Spleen (tissue), 11 donors: ENCODE data around the gene RPGRIP1. TPM values are rescaled to one million over a fixed set of nuclear protein-coding genes. Genes with fewer than 3 reads are reported as not detected.
A peak's percentile ranks its signal among the peaks of the same experiment; 100 is the strongest.

Experiments
- DNase-seq: peaks from one replicate; pipeline ENCODE4 v3.0.0-alpha.2; 2020
- H3K27ac ChIP-seq, 8 donors: fragments of 200-600 bp; sonication (generic) in 7 of 8; 1 replicate in 4 of 8; 2 replicates in 4 of 8; pipeline versions ENCODE4 v1.5.0 to v1.8.0; 2016 to 2021; ENCODE audit warnings: inconsistent platforms in 4 of 8, mild to moderate bottlenecking in 4 of 8, moderate library complexity in 1 of 8
- H3K27me3 ChIP-seq, 7 donors: fragments of 200-600 bp; sonication (generic) in 6 of 7; replicated peaks in 1 of 7; 1 replicate in 4 of 7; 2 replicates in 3 of 7; pipeline versions ENCODE4 v1.5.0 to v1.8.0; 2016 to 2021; ENCODE audit warnings: inconsistent platforms in 3 of 7, mild to moderate bottlenecking in 1 of 7
- H3K36me3 ChIP-seq, 6 donors: fragments of 200-600 bp; sonication (generic) in 5 of 6; 1 replicate in 4 of 6; 2 replicates in 2 of 6; pipeline versions ENCODE4 v1.5.0 to v1.8.0; 2016 to 2021; ENCODE audit warnings: inconsistent platforms in 2 of 6
- H3K4me1 ChIP-seq, 6 donors: fragments of 200-600 bp; sonication (generic) in 5 of 6; 1 replicate in 3 of 6; 2 replicates in 3 of 6; pipeline versions ENCODE4 v1.5.0 to v1.8.0; 2016 to 2021; ENCODE audit warnings: inconsistent platforms in 3 of 6
- H3K4me3 ChIP-seq, 8 donors: fragments of 200-600 bp; sonication (generic) in 7 of 8; 1 replicate in 4 of 8; 2 replicates in 4 of 8; pipeline versions ENCODE4 v1.5.0 to v1.8.0; 2016 to 2021; ENCODE audit warnings: inconsistent platforms in 4 of 8, mild to moderate bottlenecking in 4 of 8, moderate library complexity in 2 of 8
- H3K9me3 ChIP-seq, 8 donors: fragments of 200-600 bp; sonication (generic) in 7 of 8; 1 replicate in 4 of 8; 2 replicates in 4 of 8; pipeline versions ENCODE4 v1.5.0 to v1.8.0; 2016 to 2021; ENCODE audit warnings: inconsistent platforms in 4 of 8
- POLR2A ChIP-seq, 3 donors: fragments of 450-650 bp; IDR thresholded peaks; one replicate each; pipeline ENCODE4 v1.5.1; 2017; ENCODE audit warnings: antibody characterized with exemption in 3 of 3, mild to moderate bottlenecking in 1 of 3
- POLR2AphosphoS5 ChIP-seq, 3 donors: sonication (generic); formaldehyde crosslinking; IDR thresholded peaks; one replicate each; pipeline ENCODE4 v1.5.1; 2017; ENCODE audit warnings: antibody characterized with exemption in 3 of 3
- WGBS, 5 donors: extraction: QIAGEN DNeasy Blood & Tissue Kit in 3 of 5; methylation state at CpG; one replicate each; pipeline versions ENCODE4 v1.1.5 to v1.1.7; 2013 to 2018; 5-methylcytosine and 5-hydroxymethylcytosine counted together
- intact Hi-C: fragments of 100-400 bp; cut with DNase I; formaldehyde crosslinking; loops from one replicate; pipeline ENCODE4 v1.15.0; 2023; ENCODE audit warnings: low total_unique reads
- polyA plus RNA-seq, 3 donors: library from polyadenylated mRNA; stranded (reverse); fragments of 200-250 nt; gene quantifications; one replicate each; pipeline ENCODE4 v1.2.1, GENCODE V29; 2013
- total RNA-seq, 7 donors: library from RNA; depleted of rRNA in 3 of 7; stranded (reverse); fragments of >200 nt in 3 of 7; fragmentation: NEBNext Ultra II Directional in 4 of 7; extraction: Animal tissue kit (Norgen Biotek cat#: 25700) in 4 of 7; gene quantifications; one replicate each; pipeline versions ENCODE4 v1.1.0 to v1.2.1, GENCODE V29; 2016 to 2021
- TF ChIP-seq, protein P1 (sequence below), 11 experiments: fragments of 200-600 bp in 7 of 11; fragments of 450-650 bp in 4 of 11; sonication (generic) in 4 of 11; IDR thresholded peaks in 8 of 11; conservative IDR thresholded peaks in 3 of 11; 1 replicate in 7 of 11; 2 replicates in 4 of 11; pipeline versions ENCODE4 v1.4.0 to v1.8.0; 2016 to 2021; ENCODE audit warnings: antibody characterized with exemption in 11 of 11, inconsistent platforms in 4 of 11, mild to moderate bottlenecking in 1 of 11
- donor health status: healthy with polysubstance abuse.
- donor health status: DM: no; HTN: no; CAD: no; lungs with moderate emphysema.
- donor health status: DM: no; HTN: no; CAD: no.
- donor health status: Bipolar disorder and iron deficiency.
- donor health status: healthy.
- donor health status: DM: no; HTN: no; CAD: no.
- donor health status: DM: yes; HTN: yes; CAD: no.

RPGRIP1 gene
- total and polyA plus RNA-seq, 10 donors: 0.33 to 4.0 (median 0.84) TPM

DNA sequence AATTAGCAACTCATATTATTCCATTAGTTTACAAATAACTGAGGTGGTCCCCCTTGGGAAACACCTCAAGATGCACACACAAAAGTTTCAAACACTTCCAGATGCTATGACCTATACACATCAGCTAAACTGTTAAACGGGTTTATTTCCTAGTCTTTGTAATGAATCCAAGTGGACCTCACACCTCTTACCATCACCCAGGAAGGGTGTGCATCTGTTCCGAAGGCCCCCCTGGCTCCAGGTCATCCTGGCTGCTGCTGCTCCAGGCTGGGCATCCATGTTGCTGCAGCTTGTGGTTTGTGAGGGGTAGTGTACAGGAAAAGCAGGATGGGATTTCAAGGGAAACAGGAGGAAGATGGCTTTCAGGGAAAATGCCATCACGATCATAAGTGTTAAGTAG lies 17.5 kb upstream of the RPGRIP1 start:
- Histone ChIP-seq H3K27ac (peak overlapping the region in 5 of 8 donors; percentile 0 to 96 (median 95)), H3K9me3 (no peaks in the 10 kb centered on the region), H3K4me3 (peak overlapping the region in 2 of 8 donors; percentile 10 to 88), H3K27me3 (no peaks in the 10 kb centered on the region), H3K36me3 (peaks cover 0 to 100% (median 57%) of the 10 kb centered on the region in 6 donors), H3K4me1 (peaks cover 76 to 100% (median 96%) of the 10 kb centered on the region in 6 donors)
- no peak for DNase-seq
- TF ChIP-seq POLR2A (IDR thresholded peaks at IDR 0.05) (no peak), POLR2AphosphoS5 (IDR thresholded peaks at IDR 0.05) (peak in 1 of 3 donors; percentile 37)
- intact Hi-C loops: loop anchor here (10.0 kb wide), 1 partner anchor 122 kb away; the partner anchor contains the start of gene SUPT16H
- WGBS, 5 donors: 47 to 68% (median 54%) methylated on average over 3 of the region's 3 CpGs

DNA sequence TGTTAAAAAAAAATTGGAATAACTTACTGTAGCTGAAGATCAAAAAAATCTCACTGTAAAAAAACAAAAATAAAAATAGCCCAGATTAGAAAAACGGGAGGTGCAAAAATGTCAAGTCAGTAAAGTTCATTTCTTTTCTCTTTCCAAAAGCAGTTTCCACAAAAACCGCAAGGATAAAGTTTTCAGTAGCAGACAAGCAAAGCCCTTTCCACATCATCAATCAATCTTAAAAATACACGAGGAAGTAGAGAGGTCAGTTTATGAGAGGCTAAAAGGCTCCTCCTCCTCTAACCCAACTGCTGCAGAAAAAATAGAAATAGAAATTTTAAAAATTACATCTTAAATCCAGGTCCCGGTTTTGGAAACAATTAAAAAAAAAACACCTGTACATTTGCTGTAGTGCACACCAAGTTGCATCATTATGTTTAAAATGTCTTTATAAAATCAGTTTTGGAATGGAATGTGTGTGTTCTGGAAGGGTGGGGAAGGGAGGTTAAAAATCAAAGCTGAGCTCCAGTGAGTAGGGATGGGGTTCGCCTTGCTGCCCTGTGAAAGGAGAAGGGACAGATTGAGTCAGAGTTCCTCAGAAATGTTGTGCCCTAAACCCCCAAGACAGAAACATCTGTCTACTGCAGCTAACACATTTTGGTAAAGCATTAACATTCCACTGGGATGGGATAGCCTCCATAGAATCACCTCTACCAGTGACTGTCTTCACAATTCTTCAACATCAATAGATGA lies 16.4 kb upstream of the RPGRIP1 start:
- intact Hi-C loops: loop anchor here (10.0 kb wide), 1 partner anchor 121 kb away; the partner anchor contains the start of gene SUPT16H
- Histone ChIP-seq H3K27me3 (no peaks in the 10 kb centered on the region), H3K36me3 (peaks cover 0 to 98% (median 54%) of the 10 kb centered on the region in 6 donors), H3K4me1 (peaks cover 73 to 100% (median 95%) of the 10 kb centered on the region in 6 donors), H3K9me3 (no peaks in the 10 kb centered on the region), H3K4me3 (peak overlapping the region in 2 of 8 donors; percentile 10 to 88), H3K27ac (peak overlapping the region in 6 of 8 donors; percentile 4 to 98 (median 96))
- DNase-seq: no peak
- WGBS, 5 donors: 7 to 16% (median 9%) methylated on average over 5 of the region's 5 CpGs
- TF ChIP-seq POLR2AphosphoS5 (IDR thresholded peaks at IDR 0.05) (no peak), POLR2A (IDR thresholded peaks at IDR 0.05) (no peak)
- TF ChIP-seq, protein P1, sequence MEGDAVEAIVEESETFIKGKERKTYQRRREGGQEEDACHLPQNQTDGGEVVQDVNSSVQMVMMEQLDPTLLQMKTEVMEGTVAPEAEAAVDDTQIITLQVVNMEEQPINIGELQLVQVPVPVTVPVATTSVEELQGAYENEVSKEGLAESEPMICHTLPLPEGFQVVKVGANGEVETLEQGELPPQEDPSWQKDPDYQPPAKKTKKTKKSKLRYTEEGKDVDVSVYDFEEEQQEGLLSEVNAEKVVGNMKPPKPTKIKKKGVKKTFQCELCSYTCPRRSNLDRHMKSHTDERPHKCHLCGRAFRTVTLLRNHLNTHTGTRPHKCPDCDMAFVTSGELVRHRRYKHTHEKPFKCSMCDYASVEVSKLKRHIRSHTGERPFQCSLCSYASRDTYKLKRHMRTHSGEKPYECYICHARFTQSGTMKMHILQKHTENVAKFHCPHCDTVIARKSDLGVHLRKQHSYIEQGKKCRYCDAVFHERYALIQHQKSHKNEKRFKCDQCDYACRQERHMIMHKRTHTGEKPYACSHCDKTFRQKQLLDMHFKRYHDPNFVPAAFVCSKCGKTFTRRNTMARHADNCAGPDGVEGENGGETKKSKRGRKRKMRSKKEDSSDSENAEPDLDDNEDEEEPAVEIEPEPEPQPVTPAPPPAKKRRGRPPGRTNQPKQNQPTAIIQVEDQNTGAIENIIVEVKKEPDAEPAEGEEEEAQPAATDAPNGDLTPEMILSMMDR (IDR thresholded peaks at IDR 0.05 in 8 of 11, conservative IDR thresholded peaks at IDR 0.05 in 3 of 11): peak in 2 of 11 experiments; percentile 3 to 6

DNA sequence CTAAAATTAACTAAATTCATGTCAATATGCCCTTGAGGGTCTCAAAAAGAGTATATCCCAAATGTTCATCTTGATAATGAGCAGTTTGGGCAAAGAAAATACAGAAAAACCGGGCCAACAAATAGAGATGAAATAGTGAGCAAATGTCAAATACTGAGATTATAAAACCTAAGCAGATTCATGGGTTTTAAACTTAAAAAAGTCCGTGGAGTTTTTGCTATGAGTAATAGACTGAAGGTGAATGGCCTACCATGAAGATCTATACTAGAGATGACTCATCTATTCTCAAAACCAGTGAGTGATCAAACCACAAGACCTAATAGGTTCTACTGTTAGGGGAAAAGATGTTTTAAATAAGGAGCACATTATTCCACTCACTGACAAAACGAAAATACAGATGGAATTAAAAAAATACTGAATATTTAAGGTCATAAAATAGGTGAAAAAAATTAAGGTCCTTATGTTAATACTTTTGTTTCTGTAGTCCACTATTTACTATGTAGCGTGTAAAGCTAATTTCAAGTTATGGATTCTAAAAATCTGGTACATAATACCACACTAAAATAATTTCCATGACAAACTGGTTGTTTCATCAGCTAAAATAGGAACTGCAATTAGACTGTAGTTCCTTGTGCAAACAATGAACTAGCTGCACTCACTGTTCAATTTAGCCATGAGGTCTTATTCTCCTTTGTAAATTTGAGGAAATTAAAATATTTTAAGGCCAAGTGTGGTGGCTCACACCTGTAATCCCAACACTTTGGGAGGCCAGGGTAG lies 15.7 kb upstream of the RPGRIP1 start:
- Histone ChIP-seq H3K36me3 (peaks cover 0 to 91% (median 51%) of the 10 kb centered on the region in 6 donors), H3K4me3 (peak overlapping the region in 2 of 8 donors; percentile 10 to 88), H3K27me3 (no peaks in the 10 kb centered on the region), H3K4me1 (peaks cover 65 to 93% (median 87%) of the 10 kb centered on the region in 6 donors), H3K27ac (peak overlapping the region in 6 of 8 donors; percentile 4 to 98 (median 96)), H3K9me3 (no peaks in the 10 kb centered on the region)
- WGBS, 5 donors: 31 to 38% (median 35%) methylated on average over 4 of the region's 4 CpGs
- no peak for TF ChIP-seq POLR2A (IDR thresholded peaks at IDR 0.05)
- no peak for DNase-seq
- intact Hi-C loops: loop anchor here (10.0 kb wide), 1 partner anchor 121 kb away; the partner anchor contains the start of gene SUPT16H

DNA sequence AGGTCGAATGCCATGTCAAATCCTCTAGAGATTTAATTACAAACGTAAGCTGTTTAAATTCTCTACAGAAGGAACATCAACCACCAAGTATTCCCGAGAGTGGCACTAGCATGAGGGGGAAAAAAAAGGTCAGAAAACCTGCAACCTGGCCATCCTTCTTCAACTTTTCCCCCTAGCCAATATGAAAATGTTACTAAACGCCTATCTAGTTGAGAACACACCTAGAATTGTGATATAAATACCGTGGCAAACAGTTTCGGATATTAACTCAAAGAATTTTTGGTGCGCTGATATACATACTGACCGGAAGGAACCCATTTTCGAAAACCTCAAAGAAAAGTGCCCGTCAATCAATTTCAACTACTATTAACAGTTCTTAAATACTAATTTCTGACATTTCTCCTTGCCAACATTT lies 12.4 kb upstream of the RPGRIP1 start:
- H3K27ac ChIP-seq: peak overlapping the region; percentile 37 to 98 (median 96)
- H3K27me3 ChIP-seq: no peaks in the 10 kb centered on the region
- TF ChIP-seq, protein P1 (IDR thresholded peaks at IDR 0.05 in 8 of 11, conservative IDR thresholded peaks at IDR 0.05 in 3 of 11): no peak
- no peak for TF ChIP-seq POLR2AphosphoS5 (IDR thresholded peaks at IDR 0.05)
- TF ChIP-seq POLR2A (IDR thresholded peaks at IDR 0.05): no peak
- no peak for DNase-seq
- H3K9me3 ChIP-seq: no peaks in the 10 kb centered on the region
- peaks cover 43 to 75% (median 68%) of the 10 kb centered on the region in 6 donors for H3K4me1 ChIP-seq
- peak overlapping the region; percentile 55 to 88 (median 71) for H3K4me3 ChIP-seq
- 1 to 3% (median 2%) methylated on average over 10 of the region's 10 CpGs for WGBS, 5 donors
- intact Hi-C loops: loop anchor here (10.0 kb wide), 1 partner anchor 117 kb away; the partner anchor contains the start of gene SUPT16H
- peaks cover 0 to 58% (median 24%) of the 10 kb centered on the region in 6 donors for H3K36me3 ChIP-seq
